Endothelial cell (in vitro differentiated cells): ENCODE results near the gene EXT2. TPM values are rescaled to one million over a fixed set of nuclear protein-coding genes. Genes with fewer than 3 reads are reported as not detected.

Source experiments
- DNase-seq: peaks from one replicate; pipeline ENCODE4 v3.0.0; 2021; ENCODE audit warnings: low spot score
- H3K27ac Mint-ChIP-seq: one replicate; pipeline ENCODE4 v1.8.0; 2021; ENCODE audit warnings: mixed read lengths, inconsistent platforms; ENCODE audit not compliant: unreplicated experiment
- H3K27me3 Mint-ChIP-seq: one replicate; pipeline ENCODE4 v1.8.0; 2021; ENCODE audit warnings: mild to moderate bottlenecking, moderate library complexity, mixed read lengths, inconsistent platforms; ENCODE audit not compliant: unreplicated experiment
- H3K36me3 Mint-ChIP-seq: one replicate; pipeline ENCODE4 v1.8.0; 2021; ENCODE audit warnings: mild to moderate bottlenecking, low read depth, mixed read lengths, inconsistent platforms; ENCODE audit not compliant: unreplicated experiment
- H3K4me1 Mint-ChIP-seq: one replicate; pipeline ENCODE4 v1.8.0; 2021; ENCODE audit warnings: mild to moderate bottlenecking, mixed read lengths, inconsistent platforms; ENCODE audit not compliant: unreplicated experiment
- H3K4me3 Mint-ChIP-seq: one replicate; pipeline ENCODE4 v1.8.0; 2021; ENCODE audit warnings: mild to moderate bottlenecking, mixed read lengths, inconsistent platforms; ENCODE audit not compliant: unreplicated experiment
- H3K9me3 Mint-ChIP-seq: one replicate; pipeline ENCODE4 v1.8.0; 2021; ENCODE audit warnings: mixed read lengths, inconsistent platforms; ENCODE audit not compliant: unreplicated experiment
- total RNA-seq: library from RNA; stranded (reverse); fragmentation: NEBNext Ultra II Directional; extraction: Animal tissue kit (Norgen Biotek cat#: 25700); gene quantifications from one replicate; pipeline ENCODE4 v1.2.1, GENCODE V29; 2021; ENCODE audit not compliant: unreplicated experiment
- TF ChIP-seq, protein P1 (sequence below): fragments of 200-600 bp; sonication (generic); IDR thresholded peaks from one replicate; pipeline ENCODE4 v1.5.0; 2021; ENCODE audit warnings: antibody characterized with exemption; ENCODE audit not compliant: unreplicated experiment

The EXT2 gene
- total RNA-seq, 1 donor from 2014 or later, result 96.8 TPM

DNA sequence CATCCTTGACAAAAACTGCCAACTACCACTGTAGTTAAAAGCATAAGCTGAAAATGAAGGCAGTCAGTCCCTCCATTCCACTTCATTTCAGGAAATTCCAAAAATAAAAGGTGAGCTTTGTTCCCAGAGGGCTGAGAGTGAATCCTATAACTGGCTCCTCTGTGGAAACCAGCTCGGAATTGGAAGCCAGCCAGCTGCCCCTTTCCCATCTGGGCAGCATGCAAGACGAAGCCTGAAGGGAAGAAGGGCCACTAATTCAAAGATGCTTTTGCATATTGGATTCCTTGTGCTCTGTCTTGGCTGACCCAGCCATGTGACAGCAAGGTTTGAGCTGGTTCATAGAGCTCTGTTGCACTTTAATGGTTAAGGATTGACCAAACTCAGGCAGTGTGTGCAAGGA, 131.0 kb downstream of the EXT2 start:
- H3K36me3 Mint-ChIP-seq, result no peaks in the 10 kb centered on the region
- H3K9me3 Mint-ChIP-seq, result no peaks in the 10 kb centered on the region
- H3K4me3 Mint-ChIP-seq, result no peak overlapping the region
- DNase-seq, result no peak
- TF ChIP-seq, protein P1, sequence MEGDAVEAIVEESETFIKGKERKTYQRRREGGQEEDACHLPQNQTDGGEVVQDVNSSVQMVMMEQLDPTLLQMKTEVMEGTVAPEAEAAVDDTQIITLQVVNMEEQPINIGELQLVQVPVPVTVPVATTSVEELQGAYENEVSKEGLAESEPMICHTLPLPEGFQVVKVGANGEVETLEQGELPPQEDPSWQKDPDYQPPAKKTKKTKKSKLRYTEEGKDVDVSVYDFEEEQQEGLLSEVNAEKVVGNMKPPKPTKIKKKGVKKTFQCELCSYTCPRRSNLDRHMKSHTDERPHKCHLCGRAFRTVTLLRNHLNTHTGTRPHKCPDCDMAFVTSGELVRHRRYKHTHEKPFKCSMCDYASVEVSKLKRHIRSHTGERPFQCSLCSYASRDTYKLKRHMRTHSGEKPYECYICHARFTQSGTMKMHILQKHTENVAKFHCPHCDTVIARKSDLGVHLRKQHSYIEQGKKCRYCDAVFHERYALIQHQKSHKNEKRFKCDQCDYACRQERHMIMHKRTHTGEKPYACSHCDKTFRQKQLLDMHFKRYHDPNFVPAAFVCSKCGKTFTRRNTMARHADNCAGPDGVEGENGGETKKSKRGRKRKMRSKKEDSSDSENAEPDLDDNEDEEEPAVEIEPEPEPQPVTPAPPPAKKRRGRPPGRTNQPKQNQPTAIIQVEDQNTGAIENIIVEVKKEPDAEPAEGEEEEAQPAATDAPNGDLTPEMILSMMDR, result no peak
- H3K4me1 Mint-ChIP-seq, result no peaks in the 10 kb centered on the region
- no peaks in the 10 kb centered on the region for H3K27me3 Mint-ChIP-seq
- no peak overlapping the region for H3K27ac Mint-ChIP-seq

DNA sequence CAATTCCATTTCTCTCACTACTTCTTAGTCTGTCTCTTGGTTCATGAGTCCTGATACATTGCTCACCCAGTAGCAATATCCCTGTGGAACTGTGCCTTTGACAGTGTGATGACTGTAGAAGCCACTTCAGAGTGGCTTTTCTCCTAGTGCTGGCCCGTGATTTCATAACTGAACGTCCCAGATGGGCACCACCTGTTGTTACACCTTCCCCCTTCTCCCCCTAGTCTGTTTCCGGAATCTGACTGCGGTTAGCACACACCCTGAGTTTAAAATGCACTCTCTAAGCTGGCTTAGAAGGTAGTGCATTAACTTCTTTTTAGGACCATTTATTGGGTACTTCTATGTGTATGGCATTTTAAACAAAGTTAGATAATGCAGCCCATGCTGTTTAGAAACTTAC, 131.5 kb downstream of the EXT2 start:
- no peaks in the 10 kb centered on the region for H3K27me3 Mint-ChIP-seq
- TF ChIP-seq, protein P1, result no peak
- no peak overlapping the region for H3K27ac Mint-ChIP-seq
- no peak overlapping the region for H3K4me3 Mint-ChIP-seq
- H3K36me3 Mint-ChIP-seq, result no peaks in the 10 kb centered on the region
- no peak for DNase-seq
- H3K4me1 Mint-ChIP-seq, result no peaks in the 10 kb centered on the region
- H3K9me3 Mint-ChIP-seq, result no peaks in the 10 kb centered on the region

DNA sequence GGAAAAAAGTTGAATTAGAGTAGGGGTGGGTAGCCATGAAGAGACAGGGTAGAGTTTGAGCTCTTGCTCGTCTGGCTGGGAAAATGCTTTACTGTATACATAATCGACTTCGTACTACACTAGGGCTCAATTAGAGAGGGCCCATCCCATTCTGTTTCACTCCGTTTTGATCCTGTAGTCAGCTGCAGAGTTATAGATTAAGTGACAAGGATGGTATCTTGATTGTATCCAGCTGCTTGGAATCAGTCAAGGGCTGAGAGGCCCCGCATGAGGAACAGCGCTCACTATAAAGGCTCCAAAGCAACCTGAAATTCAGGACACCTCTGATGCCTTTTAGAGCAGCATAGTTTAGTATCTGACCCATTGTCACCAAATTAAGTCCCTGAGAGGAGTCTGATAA, 132.9 kb downstream of the EXT2 start:
- TF ChIP-seq, protein P1, result no peak
- Mint-ChIP-seq H3K27ac (no peak overlapping the region), H3K4me3 (no peak overlapping the region), H3K36me3 (no peaks in the 10 kb centered on the region), H3K9me3 (no peaks in the 10 kb centered on the region), H3K27me3 (no peaks in the 10 kb centered on the region), H3K4me1 (no peaks in the 10 kb centered on the region)
- no peak for DNase-seq

DNA sequence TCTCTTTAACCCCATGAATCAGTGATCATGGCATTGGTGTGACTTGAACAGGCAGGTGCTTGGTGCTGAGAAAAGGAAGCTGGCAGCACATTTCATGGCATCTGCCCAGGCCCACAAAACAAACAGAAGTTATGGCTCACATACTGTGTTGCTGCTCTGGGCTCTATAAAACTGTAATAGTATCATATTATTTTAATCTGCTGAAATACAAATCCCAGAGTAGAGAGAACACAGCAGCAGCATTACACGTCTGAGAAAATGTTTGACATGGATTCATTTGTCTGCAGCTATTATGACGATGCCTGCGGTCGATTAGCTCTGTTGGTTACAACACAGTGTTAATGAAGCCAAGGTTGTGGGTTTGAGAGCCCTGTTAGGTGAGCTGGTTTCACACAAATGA, 133.6 kb downstream of the EXT2 start:
- TF ChIP-seq, protein P1, result no peak
- H3K4me1 Mint-ChIP-seq, result no peaks in the 10 kb centered on the region
- no peaks in the 10 kb centered on the region for H3K9me3 Mint-ChIP-seq
- DNase-seq, result no peak
- no peak overlapping the region for H3K27ac Mint-ChIP-seq
- no peak overlapping the region for H3K4me3 Mint-ChIP-seq
- H3K27me3 Mint-ChIP-seq, result no peaks in the 10 kb centered on the region
- no peaks in the 10 kb centered on the region for H3K36me3 Mint-ChIP-seq

DNA sequence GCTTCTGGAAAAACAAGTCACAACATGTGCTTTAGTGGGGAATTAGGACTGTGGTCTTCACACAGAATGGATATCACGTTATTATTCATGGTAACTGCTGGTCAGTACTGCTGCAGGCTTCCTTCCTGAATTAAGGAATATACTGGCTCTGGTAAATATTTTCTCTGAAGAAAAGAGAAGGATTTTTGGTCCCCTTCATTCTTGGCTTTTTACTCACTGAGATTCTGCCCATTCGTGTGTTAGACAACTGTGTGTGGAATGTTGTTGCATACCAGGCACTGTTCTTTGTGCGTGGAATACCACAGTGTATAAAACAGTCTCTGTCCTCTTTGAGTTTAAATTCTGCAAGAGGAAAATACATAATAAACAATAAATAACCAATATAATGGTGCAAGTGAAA, 134.1 kb downstream of the EXT2 start:
- TF ChIP-seq, protein P1, result no peak
- Mint-ChIP-seq H3K27me3 (no peaks in the 10 kb centered on the region), H3K4me3 (no peak overlapping the region), H3K27ac (no peak overlapping the region), H3K36me3 (no peaks in the 10 kb centered on the region), H3K4me1 (no peaks in the 10 kb centered on the region), H3K9me3 (no peaks in the 10 kb centered on the region)
- DNase-seq, result no peak
